Upper lobe of right lung (tissue), 1 donor: ENCODE results near the gene AGPAT3. TPM values are rescaled to one million over a fixed set of nuclear protein-coding genes. Genes with fewer than 3 reads are reported as not detected.

Experiments used
- ATAC-seq: fragments of 200-7000 bp; cut with Tn5 transposase; one replicate; pipeline ENCODE4 v1.9.1; 2020; ENCODE audit warnings: mild to moderate bottlenecking, moderate library complexity
- DNase-seq: peaks from one replicate; pipeline ENCODE4 v3.0.0-alpha.2; 2020
- H3K27ac ChIP-seq: fragments of 200-600 bp; one replicate; pipeline ENCODE4 v1.8.0; 2022
- H3K27me3 ChIP-seq: fragments of 200-600 bp; one replicate; pipeline ENCODE4 v1.8.0; 2022; ENCODE audit warnings: mild to moderate bottlenecking
- H3K36me3 ChIP-seq: fragments of 200-600 bp; one replicate; pipeline ENCODE4 v1.8.0; 2022
- H3K4me1 ChIP-seq: fragments of 200-600 bp; one replicate; pipeline ENCODE4 v1.8.0; 2022
- H3K4me3 ChIP-seq: fragments of 200-600 bp; one replicate; pipeline ENCODE4 v1.8.0; 2022; ENCODE audit warnings: mild to moderate bottlenecking
- H3K9me3 ChIP-seq: fragments of 200-600 bp; one replicate; pipeline ENCODE4 v1.8.0; 2022
- intact Hi-C: fragments of 100-400 bp; cut with DNase I; formaldehyde crosslinking; loops from one replicate; pipeline ENCODE4 v1.11.0; 2022
- total RNA-seq: library from RNA; stranded (reverse); fragmentation: NEBNext Ultra II Directional; extraction: Animal tissue kit (Norgen Biotek cat#: 25700); gene quantifications from one replicate; pipeline ENCODE4 v1.2.1, GENCODE V29; 2021
- TF ChIP-seq, protein P1 (sequence below): fragments of 200-600 bp; IDR thresholded peaks from one replicate; pipeline ENCODE4 v1.8.0; 2022; ENCODE audit warnings: antibody characterized with exemption
- donor health status: DM: no; HTN: yes; CAD: no; lungs with severe emphysema.

Gene AGPAT3
- total RNA-seq, 1 donor from 2014 or later = 86.0 TPM

DNA sequence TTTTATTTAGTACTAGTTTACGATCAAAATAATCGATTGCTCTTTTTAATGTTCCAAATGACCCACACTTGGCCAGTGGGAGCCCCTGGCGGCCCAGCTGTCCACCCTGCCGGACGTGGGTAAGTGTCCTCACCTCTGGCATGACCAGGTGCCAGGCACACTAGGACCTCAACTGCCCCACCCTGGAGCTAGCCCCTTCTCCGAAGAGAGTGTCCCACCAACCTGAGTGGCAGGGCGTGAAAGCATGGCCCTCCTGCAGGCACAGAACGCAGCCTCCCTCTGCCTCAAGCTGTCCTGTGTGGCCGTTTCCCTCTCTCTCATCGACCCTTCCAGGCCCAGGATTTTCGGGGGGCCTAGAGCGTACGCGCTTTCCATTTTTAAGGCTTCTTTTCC is 32.9 kb upstream of the AGPAT3 start:
- no peaks in the 10 kb centered on the region for H3K36me3 ChIP-seq
- H3K27me3 ChIP-seq = peaks cover 11% of the 10 kb centered on the region
- no peaks in the 10 kb centered on the region for H3K9me3 ChIP-seq
- peaks cover 11% of the 10 kb centered on the region for H3K4me1 ChIP-seq
- TF ChIP-seq, protein P1, sequence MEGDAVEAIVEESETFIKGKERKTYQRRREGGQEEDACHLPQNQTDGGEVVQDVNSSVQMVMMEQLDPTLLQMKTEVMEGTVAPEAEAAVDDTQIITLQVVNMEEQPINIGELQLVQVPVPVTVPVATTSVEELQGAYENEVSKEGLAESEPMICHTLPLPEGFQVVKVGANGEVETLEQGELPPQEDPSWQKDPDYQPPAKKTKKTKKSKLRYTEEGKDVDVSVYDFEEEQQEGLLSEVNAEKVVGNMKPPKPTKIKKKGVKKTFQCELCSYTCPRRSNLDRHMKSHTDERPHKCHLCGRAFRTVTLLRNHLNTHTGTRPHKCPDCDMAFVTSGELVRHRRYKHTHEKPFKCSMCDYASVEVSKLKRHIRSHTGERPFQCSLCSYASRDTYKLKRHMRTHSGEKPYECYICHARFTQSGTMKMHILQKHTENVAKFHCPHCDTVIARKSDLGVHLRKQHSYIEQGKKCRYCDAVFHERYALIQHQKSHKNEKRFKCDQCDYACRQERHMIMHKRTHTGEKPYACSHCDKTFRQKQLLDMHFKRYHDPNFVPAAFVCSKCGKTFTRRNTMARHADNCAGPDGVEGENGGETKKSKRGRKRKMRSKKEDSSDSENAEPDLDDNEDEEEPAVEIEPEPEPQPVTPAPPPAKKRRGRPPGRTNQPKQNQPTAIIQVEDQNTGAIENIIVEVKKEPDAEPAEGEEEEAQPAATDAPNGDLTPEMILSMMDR = no peak
- DNase-seq = no peak
- no peak overlapping the region for H3K4me3 ChIP-seq
- ATAC-seq = no peak
- intact Hi-C loops = no loop called here
- no peak overlapping the region for H3K27ac ChIP-seq

DNA sequence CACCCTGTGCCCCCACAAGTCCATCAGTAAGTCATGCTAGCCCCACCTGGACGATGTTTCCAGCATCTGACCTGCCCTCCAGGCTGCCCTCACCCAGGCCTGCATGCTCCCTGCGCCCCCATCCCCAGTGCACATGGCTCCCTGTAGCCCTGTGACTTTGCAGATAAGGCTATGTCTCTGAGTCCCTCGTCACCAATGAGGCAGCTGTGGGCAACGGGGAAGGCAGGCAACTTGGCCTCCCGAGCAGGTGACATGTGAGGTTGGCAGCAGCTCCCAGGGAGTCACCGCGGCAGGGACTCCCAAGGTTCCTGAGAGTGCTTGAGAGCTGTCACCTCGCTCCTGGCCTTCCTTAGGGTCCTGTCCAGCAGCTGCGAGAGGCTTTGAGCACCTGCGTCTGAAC is 32.4 kb upstream of the AGPAT3 start:
- Histone ChIP-seq H3K4me1 (peaks cover 11% of the 10 kb centered on the region), H3K9me3 (no peaks in the 10 kb centered on the region), H3K27ac (no peak overlapping the region), H3K4me3 (no peak overlapping the region), H3K27me3 (peaks cover 9% of the 10 kb centered on the region), H3K36me3 (no peaks in the 10 kb centered on the region)
- TF ChIP-seq, protein P1 = no peak
- DNase-seq = no peak
- intact Hi-C loops = no loop called here
- no peak for ATAC-seq

DNA sequence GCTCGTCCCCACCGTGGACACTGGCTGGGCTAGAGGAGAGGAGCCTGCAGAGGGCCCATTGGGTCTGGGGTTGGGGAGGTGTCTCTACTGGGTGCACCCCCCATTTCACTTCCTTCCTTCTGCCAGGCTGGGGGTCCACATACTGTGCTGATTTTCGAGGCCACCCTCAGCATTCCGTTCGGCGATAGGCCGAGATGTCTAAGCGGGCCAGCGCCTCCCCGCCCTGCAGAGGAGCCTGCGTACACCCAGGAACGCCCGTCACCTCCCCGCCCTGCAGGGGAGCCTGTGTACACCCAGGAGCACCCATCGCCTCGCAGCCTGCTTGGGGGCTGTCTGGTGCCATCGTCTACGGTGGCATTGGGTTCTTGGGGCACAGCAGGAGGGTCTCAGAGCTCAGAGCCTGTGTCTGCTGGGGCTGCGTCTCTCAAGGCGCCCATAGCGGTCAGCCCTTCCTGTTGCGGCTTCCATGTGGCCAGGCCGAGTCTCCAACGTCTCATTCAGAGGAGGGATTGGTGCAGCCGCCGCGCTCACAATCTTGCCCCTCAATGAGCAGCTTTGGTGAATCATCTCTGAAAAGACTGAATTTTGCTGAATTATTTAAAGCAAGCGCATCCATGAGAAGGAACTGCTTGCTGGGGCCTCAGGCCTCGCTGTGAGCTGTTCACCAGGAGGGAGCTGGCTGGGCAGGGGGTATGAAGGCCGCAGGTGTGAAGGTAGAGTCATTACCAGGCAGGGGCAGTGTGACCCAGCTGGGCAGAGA is 30.7 kb upstream of the AGPAT3 start:
- H3K27ac ChIP-seq = no peak overlapping the region
- peaks cover 11% of the 10 kb centered on the region for H3K4me1 ChIP-seq
- H3K27me3 ChIP-seq = peaks cover 6% of the 10 kb centered on the region
- no peak overlapping the region for H3K4me3 ChIP-seq
- TF ChIP-seq, protein P1 = no peak
- intact Hi-C loops = no loop called here
- DNase-seq (no peak), ATAC-seq (no peak)
- H3K36me3 ChIP-seq = no peaks in the 10 kb centered on the region
- no peaks in the 10 kb centered on the region for H3K9me3 ChIP-seq

DNA sequence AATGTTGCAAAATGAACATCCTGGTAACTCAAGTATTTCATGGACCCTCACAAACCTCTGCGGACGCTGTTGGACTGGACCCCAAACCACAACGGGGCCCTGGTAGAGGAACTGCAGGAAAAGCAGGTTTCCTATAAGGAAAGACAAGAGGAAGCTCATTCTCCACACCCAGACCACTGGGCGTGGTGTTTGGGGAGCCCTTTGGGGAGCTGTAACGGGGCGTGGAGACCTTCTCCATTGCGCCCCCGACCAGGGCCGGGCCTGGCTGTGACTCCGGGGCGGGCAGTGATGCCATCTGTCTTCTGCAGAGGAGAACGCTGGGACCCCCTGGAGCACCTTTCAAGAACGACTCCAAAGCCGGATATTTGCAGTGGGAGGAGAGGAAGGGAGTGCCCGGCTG is 30.0 kb upstream of the AGPAT3 start:
- TF ChIP-seq, protein P1 = no peak
- Histone ChIP-seq H3K27me3 (peaks cover 6% of the 10 kb centered on the region), H3K27ac (no peak overlapping the region), H3K4me1 (peaks cover 11% of the 10 kb centered on the region), H3K4me3 (no peak overlapping the region), H3K9me3 (no peaks in the 10 kb centered on the region), H3K36me3 (no peaks in the 10 kb centered on the region)
- ATAC-seq (peak; percentile 29), DNase-seq (no peak)
- intact Hi-C loops = no loop called here

DNA sequence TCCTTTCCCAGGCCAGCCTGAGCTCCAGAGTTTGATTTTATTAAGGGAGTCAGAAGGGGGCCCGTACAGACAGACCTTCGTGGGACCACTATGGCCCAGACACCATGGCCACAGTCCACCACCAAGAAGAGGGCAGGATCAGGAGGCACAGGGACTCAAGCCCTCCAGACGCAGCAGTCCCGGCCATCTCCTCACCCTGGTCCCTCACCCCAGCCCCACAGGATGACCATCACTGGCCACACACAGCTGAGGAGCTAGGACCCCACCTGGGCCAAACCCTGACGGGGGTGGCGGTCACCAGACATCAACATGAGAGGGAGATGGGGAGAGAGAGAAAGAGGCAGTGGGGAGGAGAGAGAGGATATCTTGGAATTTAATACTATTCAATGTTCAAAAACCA is 29.2 kb upstream of the AGPAT3 start:
- DNase-seq (no peak), ATAC-seq (no peak)
- intact Hi-C loops = no loop called here

More for the DNA sequence above, 29.2 kb upstream of the AGPAT3 start:
- TF ChIP-seq, protein P1 = no peak
- Histone ChIP-seq H3K27me3 (peaks cover 6% of the 10 kb centered on the region), H3K4me1 (peaks cover 11% of the 10 kb centered on the region), H3K27ac (no peak overlapping the region), H3K4me3 (no peak overlapping the region), H3K36me3 (no peaks in the 10 kb centered on the region), H3K9me3 (no peaks in the 10 kb centered on the region)
